HepG2 (cell line): Measurements from ENCODE around the gene EHBP1. TPM values are rescaled to one million over a fixed set of nuclear protein-coding genes. Genes with fewer than 3 reads are reported as not detected.
A peak's percentile ranks its signal among the peaks of the same experiment; 100 is the strongest.

Source experiments
- HIVEP1 ChIP-seq: sonication (generic); formaldehyde crosslinking; IDR thresholded peaks from 2 replicates; pipeline ENCODE4 v1.4.0; 2020; ENCODE audit warnings: mild to moderate bottlenecking, missing genetic modification reagents
- MAZ ChIP-seq, 2 experiments: sonication (generic) in 1 of 2; formaldehyde crosslinking in 1 of 2; IDR thresholded peaks; 2 replicates each; pipeline versions ENCODE4 v1.5.0 to v1.6.1; 2012 to 2020; ENCODE audit warnings: low read depth in 2 of 2, mild to moderate bottlenecking in 2 of 2, borderline replicate concordance in 1 of 2, improper control_type of control experiment in 1 of 2, low read length in 1 of 2, missing genetic modification reagents in 1 of 2, moderate library complexity in 1 of 2
- MIXL1 ChIP-seq: IDR thresholded peaks from 2 replicates; pipeline ENCODE4 v1.6.1; 2016
- MTA1 ChIP-seq: sonication (generic); formaldehyde crosslinking; IDR thresholded peaks from 2 replicates; pipeline ENCODE4 v1.4.0; 2020; ENCODE audit warnings: missing genetic modification reagents, mild to moderate bottlenecking, borderline replicate concordance
- NFIB ChIP-seq: sonication (generic); formaldehyde crosslinking; IDR thresholded peaks from 2 replicates; pipeline ENCODE4 v1.9.0; 2021; ENCODE audit warnings: missing genetic modification reagents, mild to moderate bottlenecking, borderline replicate concordance
- NR2F2 ChIP-seq: IDR thresholded peaks from 2 replicates; pipeline ENCODE4 v1.6.1; 2012; ENCODE audit warnings: low read depth, inconsistent platforms, borderline replicate concordance
- POLR2G ChIP-seq: fragments of 200-400 bp; formaldehyde crosslinking; IDR thresholded peaks from 2 replicates; pipeline ENCODE4 v1.6.1; 2018; ENCODE audit warnings: mild to moderate bottlenecking, low read depth, low read length, moderate library complexity
- SAP130 ChIP-seq: IDR thresholded peaks from 2 replicates; pipeline ENCODE4 v1.6.1; 2016; ENCODE audit warnings: low read depth
- SMYD3 ChIP-seq: sonication (generic); formaldehyde crosslinking; IDR thresholded peaks from 2 replicates; pipeline ENCODE4 v1.8.1; 2023; ENCODE audit warnings: mild to moderate bottlenecking, missing genetic modification reagents
- ZNF326 ChIP-seq: sonication (generic); formaldehyde crosslinking; IDR thresholded peaks from 2 replicates; pipeline ENCODE4 v1.4.0; 2020; ENCODE audit warnings: missing genetic modification reagents, borderline replicate concordance
- ZNF709 ChIP-seq: sonication (generic); formaldehyde crosslinking; IDR thresholded peaks from 2 replicates; pipeline ENCODE4 v1.5.0; 2020; ENCODE audit warnings: mild to moderate bottlenecking, missing genetic modification reagents
- ZSCAN21 ChIP-seq: sonication (generic); formaldehyde crosslinking; IDR thresholded peaks from 2 replicates; pipeline ENCODE4 v1.8.0; 2022; ENCODE audit warnings: mild to moderate bottlenecking, missing genetic modification reagents, moderate library complexity, borderline replicate concordance
- ZSCAN29 ChIP-seq: sonication (generic); formaldehyde crosslinking; conservative IDR thresholded peaks from 2 replicates; pipeline ENCODE4 v1.4.0; 2020; ENCODE audit warnings: mild to moderate bottlenecking, missing genetic modification reagents
- polyA plus RNA-seq, 8 experiments: library from polyadenylated mRNA; depleted of rRNA in 3 of 8; stranded (reverse) in 7 of 8; unstranded in 1 of 8; fragments of >200 nt; fragmentation: Illumina TruSeq in 4 of 8; extraction: Trizol in 4 of 8; gene quantifications; 2 replicates each; pipeline versions ENCODE4 v1.2.1 to v1.2.3, GENCODE V29; 2011 to 2016; ENCODE audit warnings: low read depth in 4 of 8, missing spikeins in 1 of 8, mixed read lengths in 1 of 8; ENCODE audit not compliant: insufficient read depth in 1 of 8
- total RNA-seq, 5 experiments: library from RNA; depleted of rRNA; stranded (reverse); fragments of >200 nt; fragmentation: Illumina TruSeq; extraction: Trizol; gene quantifications; 2 replicates each; pipeline ENCODE4 v1.2.3, GENCODE V29; 2016; ENCODE audit warnings: low read depth in 1 of 5
- TF ChIP-seq, protein P1 (sequence below), 2 experiments: sonication (generic) in 1 of 2; formaldehyde crosslinking in 1 of 2; IDR thresholded peaks; 2 replicates each; pipeline versions ENCODE4 v1.4.0 to v1.6.1; 2016 to 2020; ENCODE audit warnings: borderline replicate concordance in 1 of 2, low read depth in 1 of 2, mild to moderate bottlenecking in 1 of 2, missing genetic modification reagents in 1 of 2
- TF ChIP-seq, protein P2 (sequence below): sonication (generic); formaldehyde crosslinking; IDR thresholded peaks from 2 replicates; pipeline ENCODE4 v1.5.0; 2020; ENCODE audit warnings: mild to moderate bottlenecking, missing genetic modification reagents
- TF ChIP-seq, protein P3 (sequence below): sonication (generic); formaldehyde crosslinking; IDR thresholded peaks from 2 replicates; pipeline ENCODE4 v1.8.0; 2022; ENCODE audit warnings: missing genetic modification reagents, mild to moderate bottlenecking, inconsistent platforms, borderline replicate concordance
- TF ChIP-seq, protein P4 (sequence below): sonication (generic); formaldehyde crosslinking; IDR thresholded peaks from 2 replicates; pipeline ENCODE4 v1.4.0; 2020; ENCODE audit warnings: mild to moderate bottlenecking, missing genetic modification reagents

The EHBP1 gene
- total and polyA plus RNA-seq, 2 of the 13 experiments (the other 11 are each of a cell fraction or from before 2014, with no cell fraction given): 93.5 to 146 TPM

DNA sequence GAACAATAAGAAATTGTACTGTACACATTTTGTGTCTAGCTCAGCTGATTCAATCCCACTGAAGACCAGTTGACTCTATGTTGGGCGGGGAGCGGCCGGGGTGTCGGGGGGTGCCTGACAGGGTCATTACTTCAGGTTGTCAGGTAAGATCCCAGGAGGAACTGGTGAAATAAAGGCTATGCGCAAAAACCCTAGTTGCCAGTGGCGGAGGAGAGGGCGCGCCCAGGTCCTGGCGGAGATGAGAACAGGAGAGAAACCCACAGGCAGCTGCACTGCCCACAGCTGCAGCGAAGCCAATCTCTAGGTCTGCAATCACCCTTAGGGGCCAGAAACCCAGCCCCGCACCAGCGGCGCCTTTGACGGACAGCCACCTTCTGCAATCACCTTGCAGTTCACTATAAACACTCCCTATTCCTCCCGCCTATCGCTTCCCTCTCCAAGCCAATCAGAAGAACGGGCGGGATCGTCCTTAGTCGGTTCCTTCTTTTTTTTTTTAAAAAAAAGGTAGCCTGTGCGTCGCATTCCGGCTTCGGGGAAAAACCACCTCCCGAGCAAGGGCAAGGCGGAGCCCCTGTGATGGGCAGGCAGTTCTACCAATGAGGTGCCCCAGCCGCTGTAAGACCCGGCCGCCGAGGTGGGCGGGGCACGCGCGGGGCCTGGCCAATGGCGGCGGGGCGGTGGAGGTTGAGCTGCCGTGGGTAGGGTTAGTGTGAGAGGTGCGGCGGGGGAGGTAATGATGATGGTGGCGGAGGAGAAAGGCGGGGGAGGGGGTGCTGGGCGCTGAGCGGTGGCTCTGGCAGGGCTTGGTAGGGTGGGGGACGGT, at the start of gene EHBP1 (continued):
- TF ChIP-seq, protein P1, sequence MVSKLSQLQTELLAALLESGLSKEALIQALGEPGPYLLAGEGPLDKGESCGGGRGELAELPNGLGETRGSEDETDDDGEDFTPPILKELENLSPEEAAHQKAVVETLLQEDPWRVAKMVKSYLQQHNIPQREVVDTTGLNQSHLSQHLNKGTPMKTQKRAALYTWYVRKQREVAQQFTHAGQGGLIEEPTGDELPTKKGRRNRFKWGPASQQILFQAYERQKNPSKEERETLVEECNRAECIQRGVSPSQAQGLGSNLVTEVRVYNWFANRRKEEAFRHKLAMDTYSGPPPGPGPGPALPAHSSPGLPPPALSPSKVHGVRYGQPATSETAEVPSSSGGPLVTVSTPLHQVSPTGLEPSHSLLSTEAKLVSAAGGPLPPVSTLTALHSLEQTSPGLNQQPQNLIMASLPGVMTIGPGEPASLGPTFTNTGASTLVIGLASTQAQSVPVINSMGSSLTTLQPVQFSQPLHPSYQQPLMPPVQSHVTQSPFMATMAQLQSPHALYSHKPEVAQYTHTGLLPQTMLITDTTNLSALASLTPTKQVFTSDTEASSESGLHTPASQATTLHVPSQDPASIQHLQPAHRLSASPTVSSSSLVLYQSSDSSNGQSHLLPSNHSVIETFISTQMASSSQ (IDR thresholded peaks at IDR 0.05; ENCODE audit: low read depth): 0 out of 2 replicates have a peak, but pooled peaks have one; percentile 27
- TF ChIP-seq, protein P1 (CRISPR knock-in tag; IDR thresholded peaks at IDR 0.05; ENCODE audit: borderline replicate concordance): peak; percentile 64; the same call in 1 of the 2 replicates
- TF ChIP-seq, protein P2, sequence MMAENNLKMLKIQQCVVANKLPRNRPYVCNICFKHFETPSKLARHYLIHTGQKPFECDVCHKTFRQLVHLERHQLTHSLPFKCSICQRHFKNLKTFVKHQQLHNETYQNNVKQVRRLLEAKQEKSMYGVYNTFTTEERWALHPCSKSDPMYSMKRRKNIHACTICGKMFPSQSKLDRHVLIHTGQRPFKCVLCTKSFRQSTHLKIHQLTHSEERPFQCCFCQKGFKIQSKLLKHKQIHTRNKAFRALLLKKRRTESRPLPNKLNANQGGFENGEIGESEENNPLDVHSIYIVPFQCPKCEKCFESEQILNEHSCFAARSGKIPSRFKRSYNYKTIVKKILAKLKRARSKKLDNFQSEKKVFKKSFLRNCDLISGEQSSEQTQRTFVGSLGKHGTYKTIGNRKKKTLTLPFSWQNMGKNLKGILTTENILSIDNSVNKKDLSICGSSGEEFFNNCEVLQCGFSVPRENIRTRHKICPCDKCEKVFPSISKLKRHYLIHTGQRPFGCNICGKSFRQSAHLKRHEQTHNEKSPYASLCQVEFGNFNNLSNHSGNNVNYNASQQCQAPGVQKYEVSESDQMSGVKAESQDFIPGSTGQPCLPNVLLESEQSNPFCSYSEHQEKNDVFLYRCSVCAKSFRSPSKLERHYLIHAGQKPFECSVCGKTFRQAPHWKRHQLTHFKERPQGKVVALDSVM (CRISPR knock-in tag): no peak
- TF ChIP-seq MAZ (IDR thresholded peaks at IDR 0.05; ENCODE audit: borderline replicate concordance, low read depth, low read length): peak; percentile 32
- TF ChIP-seq MAZ (CRISPR knock-in tag; IDR thresholded peaks at IDR 0.05; ENCODE audit: low read depth): peak; percentile 13; the same call in 1 of the 2 replicates
- TF ChIP-seq MTA1 (CRISPR knock-in tag): no peak; the same call in 1 of the 2 replicates
- TF ChIP-seq, protein P3, sequence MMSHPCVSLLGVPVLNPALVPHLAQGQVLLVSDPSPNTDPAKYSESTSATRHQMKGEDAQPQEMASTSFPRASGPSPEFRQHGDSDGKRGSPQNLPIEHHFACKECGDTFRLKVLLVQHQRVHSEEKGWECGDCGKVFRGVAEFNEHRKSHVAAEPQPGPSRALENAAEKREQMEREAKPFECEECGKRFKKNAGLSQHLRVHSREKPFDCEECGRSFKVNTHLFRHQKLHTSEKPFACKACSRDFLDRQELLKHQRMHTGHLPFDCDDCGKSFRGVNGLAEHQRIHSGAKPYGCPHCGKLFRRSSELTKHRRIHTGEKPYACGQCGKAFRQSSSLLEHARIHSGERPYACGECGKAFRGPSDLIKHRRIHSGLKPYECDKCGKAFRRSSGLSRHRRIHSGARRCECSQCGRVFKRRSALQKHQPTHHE (CRISPR knock-in tag): 0 out of 2 replicates have a peak, but pooled peaks have one; percentile 77
- peak; percentile 30 for TF ChIP-seq MIXL1 (CRISPR knock-in tag)
- TF ChIP-seq SAP130 (CRISPR knock-in tag): peak; percentile 41
- TF ChIP-seq POLR2G: peak; percentile 92
- TF ChIP-seq, protein P4, sequence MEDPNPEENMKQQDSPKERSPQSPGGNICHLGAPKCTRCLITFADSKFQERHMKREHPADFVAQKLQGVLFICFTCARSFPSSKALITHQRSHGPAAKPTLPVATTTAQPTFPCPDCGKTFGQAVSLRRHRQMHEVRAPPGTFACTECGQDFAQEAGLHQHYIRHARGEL (CRISPR knock-in tag): no peak
- no peak; the same call in 1 of the 2 replicates for TF ChIP-seq NR2F2
- TF ChIP-seq ZNF709 (CRISPR knock-in tag): 0 out of 2 replicates have a peak, but pooled peaks have one; percentile 37
- TF ChIP-seq NFIB: no peak
- TF ChIP-seq ZSCAN21 (CRISPR knock-in tag): peak; percentile 17; the same call in 1 of the 2 replicates
- no peak for TF ChIP-seq ZSCAN29 (CRISPR knock-in tag)
- peak; percentile 36; the same call in 1 of the 2 replicates for TF ChIP-seq HIVEP1 (CRISPR knock-in tag)
- TF ChIP-seq ZNF326: no peak
- TF ChIP-seq SMYD3: no peak; the same call in 1 of the 2 replicates
